ENCODE measurements around the gene C1GALT1C1L. TPM values are rescaled to one million over a fixed set of nuclear protein-coding genes. Genes with fewer than 3 reads are reported as not detected.
"Not testable (repeated sequence)": the region's sequence is repeated elsewhere in the genome, so short reads cannot be mapped to it uniquely, and the experiment has no call there.

The C1GALT1C1L gene
- total RNA-seq, 2 donors from 2014 or later = 0.22 to 0.27 TPM

DNA sequence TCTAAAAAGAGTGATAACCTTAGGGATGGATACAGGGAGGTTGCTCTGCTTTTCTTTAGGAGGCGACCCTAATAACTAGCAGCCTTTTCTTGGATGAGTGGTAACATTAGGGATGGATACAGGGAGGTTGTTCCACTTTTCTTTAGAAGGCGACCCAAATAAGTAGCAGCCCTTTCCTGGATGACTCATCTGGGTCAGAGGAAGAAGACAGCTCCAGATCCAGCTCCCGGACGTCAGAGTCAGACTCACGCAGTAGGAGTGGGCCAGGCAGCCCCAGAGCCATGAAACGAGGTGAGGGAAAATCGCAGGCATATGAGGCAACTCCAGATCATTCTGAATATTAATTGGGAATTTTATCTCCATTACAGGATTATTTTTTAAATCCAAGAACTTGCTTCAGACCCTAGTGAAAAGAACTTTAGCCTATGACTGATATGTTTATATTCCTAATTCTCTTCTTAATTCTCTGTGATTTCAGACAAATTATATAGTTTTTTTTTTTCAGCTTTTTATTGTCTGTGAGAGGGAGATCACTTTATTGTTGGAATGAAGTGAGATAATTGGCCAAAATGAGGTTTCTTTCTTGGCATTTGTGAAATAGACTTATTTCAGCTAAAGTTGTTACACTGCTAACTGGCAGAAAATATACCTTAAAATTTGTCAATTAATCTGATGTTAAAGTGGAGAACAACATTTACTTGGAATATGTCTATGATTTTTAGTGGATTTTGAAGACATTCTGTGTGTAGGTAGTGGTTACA, 31.2 kb upstream of the C1GALT1C1L start:
- H3K27ac ChIP-seq = no peak overlapping the region
- no peaks in the 10 kb centered on the region for H3K36me3 ChIP-seq
- H3K27me3 ChIP-seq = no peaks in the 10 kb centered on the region
- no peak for DNase-seq
- H3K9ac ChIP-seq (ENCODE audit: low read depth in 2 of 2, low read length in 2 of 2) = no peak overlapping the region
- intact Hi-C loops (cut with DNase I) = no loop called here
- TF ChIP-seq, protein P1, sequence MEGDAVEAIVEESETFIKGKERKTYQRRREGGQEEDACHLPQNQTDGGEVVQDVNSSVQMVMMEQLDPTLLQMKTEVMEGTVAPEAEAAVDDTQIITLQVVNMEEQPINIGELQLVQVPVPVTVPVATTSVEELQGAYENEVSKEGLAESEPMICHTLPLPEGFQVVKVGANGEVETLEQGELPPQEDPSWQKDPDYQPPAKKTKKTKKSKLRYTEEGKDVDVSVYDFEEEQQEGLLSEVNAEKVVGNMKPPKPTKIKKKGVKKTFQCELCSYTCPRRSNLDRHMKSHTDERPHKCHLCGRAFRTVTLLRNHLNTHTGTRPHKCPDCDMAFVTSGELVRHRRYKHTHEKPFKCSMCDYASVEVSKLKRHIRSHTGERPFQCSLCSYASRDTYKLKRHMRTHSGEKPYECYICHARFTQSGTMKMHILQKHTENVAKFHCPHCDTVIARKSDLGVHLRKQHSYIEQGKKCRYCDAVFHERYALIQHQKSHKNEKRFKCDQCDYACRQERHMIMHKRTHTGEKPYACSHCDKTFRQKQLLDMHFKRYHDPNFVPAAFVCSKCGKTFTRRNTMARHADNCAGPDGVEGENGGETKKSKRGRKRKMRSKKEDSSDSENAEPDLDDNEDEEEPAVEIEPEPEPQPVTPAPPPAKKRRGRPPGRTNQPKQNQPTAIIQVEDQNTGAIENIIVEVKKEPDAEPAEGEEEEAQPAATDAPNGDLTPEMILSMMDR (IDR thresholded peaks at IDR 0.05) = no peak
- H3K9me3 ChIP-seq = no peaks in the 10 kb centered on the region
- no peak overlapping the region for H3K4me3 ChIP-seq
- no peaks in the 10 kb centered on the region for H3K4me1 ChIP-seq

GRCh38 chr2:43701111-43701510, 24.9 kb upstream of the C1GALT1C1L start:
- no peak overlapping the region for H3K4me3 ChIP-seq
- H3K9ac ChIP-seq (ENCODE audit: low read depth in 2 of 2, low read length in 2 of 2) = no peak overlapping the region
- intact Hi-C loops (cut with DNase I) = no loop called here
- no peak overlapping the region for H3K27ac ChIP-seq
- no peaks in the 10 kb centered on the region for H3K27me3 ChIP-seq
- TF ChIP-seq, protein P1 (IDR thresholded peaks at IDR 0.05) = no peak
- H3K36me3 ChIP-seq = no peaks in the 10 kb centered on the region
- DNase-seq = no peak
- no peaks in the 10 kb centered on the region for H3K9me3 ChIP-seq
- no peaks in the 10 kb centered on the region for H3K4me1 ChIP-seq

- H3K27me3 ChIP-seq = no peaks in the 10 kb centered on the region
- no peaks in the 10 kb centered on the region for H3K4me1 ChIP-seq
- H3K9ac ChIP-seq (ENCODE audit: low read depth in 2 of 2, low read length in 2 of 2) = no peak overlapping the region
- intact Hi-C loops (cut with DNase I) = no loop called here
- TF ChIP-seq, protein P1 (IDR thresholded peaks at IDR 0.05) = no peak
- H3K27ac ChIP-seq = no peak overlapping the region
- DNase-seq = no peak
- no peaks in the 10 kb centered on the region for H3K9me3 ChIP-seq
- no peaks in the 10 kb centered on the region for H3K36me3 ChIP-seq
- no peak overlapping the region for H3K4me3 ChIP-seq
These were observed 23.5 kb upstream of the C1GALT1C1L start for GRCh38 chr2:43699761-43700160.

DNA sequence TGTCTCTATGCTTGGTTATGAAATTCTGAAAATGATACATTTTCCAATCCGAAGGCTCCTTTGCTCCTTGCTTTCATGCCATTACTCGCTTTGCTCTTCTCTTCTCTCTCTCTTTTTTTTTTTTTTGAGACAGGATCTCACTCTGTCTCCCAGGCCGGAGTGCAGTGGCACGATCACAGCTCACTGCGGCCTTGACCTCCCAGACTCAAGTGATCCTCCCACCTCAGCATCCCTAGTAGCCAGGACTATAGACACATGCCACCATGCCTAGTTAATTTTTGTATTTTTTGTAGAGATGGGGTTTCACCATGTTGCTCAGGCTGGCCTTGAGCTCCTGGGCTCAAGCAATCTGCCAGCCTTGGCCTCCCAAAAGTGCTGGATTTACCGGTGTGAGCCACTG, 21.9 kb upstream of the C1GALT1C1L start:
- H3K27ac ChIP-seq; H3K27me3 ChIP-seq; DNase-seq; H3K36me3 ChIP-seq; H3K9ac ChIP-seq (ENCODE audit: low read depth in 2 of 2, low read length in 2 of 2); H3K4me3 ChIP-seq; intact Hi-C loops (cut with DNase I); H3K4me1 ChIP-seq; H3K9me3 ChIP-seq: not testable (repeated sequence)

GRCh38 chr2:43692428-43692994, 16.3 kb upstream of the C1GALT1C1L start:
- H3K4me1 ChIP-seq = no peaks in the 10 kb centered on the region
- TF ChIP-seq, protein P1 (IDR thresholded peaks at IDR 0.05) = no peak
- no peak overlapping the region for H3K27ac ChIP-seq
- H3K9ac ChIP-seq (ENCODE audit: low read depth in 2 of 2, low read length in 2 of 2) = no peak overlapping the region
- DNase-seq = no peak
- H3K4me3 ChIP-seq = no peak overlapping the region
- H3K27me3 ChIP-seq = no peaks in the 10 kb centered on the region
- intact Hi-C loops (cut with DNase I) = no loop called here
- no peaks in the 10 kb centered on the region for H3K9me3 ChIP-seq
- H3K36me3 ChIP-seq = no peaks in the 10 kb centered on the region

GRCh38 chr2:43689999-43690398, 13.8 kb upstream of the C1GALT1C1L start:
- TF ChIP-seq, protein P1 (IDR thresholded peaks at IDR 0.05) = no peak
- no peaks in the 10 kb centered on the region for H3K36me3 ChIP-seq
- H3K4me1 ChIP-seq = no peaks in the 10 kb centered on the region
- H3K27ac ChIP-seq = no peak overlapping the region
- no peaks in the 10 kb centered on the region for H3K9me3 ChIP-seq
- no peak overlapping the region for H3K4me3 ChIP-seq
- intact Hi-C loops (cut with DNase I) = no loop called here
- no peaks in the 10 kb centered on the region for H3K27me3 ChIP-seq
- no peak for DNase-seq
- H3K9ac ChIP-seq (ENCODE audit: low read depth in 2 of 2, low read length in 2 of 2) = no peak overlapping the region
